ENCODE data around the gene MTHFD2L.

Gene MTHFD2L

DNA sequence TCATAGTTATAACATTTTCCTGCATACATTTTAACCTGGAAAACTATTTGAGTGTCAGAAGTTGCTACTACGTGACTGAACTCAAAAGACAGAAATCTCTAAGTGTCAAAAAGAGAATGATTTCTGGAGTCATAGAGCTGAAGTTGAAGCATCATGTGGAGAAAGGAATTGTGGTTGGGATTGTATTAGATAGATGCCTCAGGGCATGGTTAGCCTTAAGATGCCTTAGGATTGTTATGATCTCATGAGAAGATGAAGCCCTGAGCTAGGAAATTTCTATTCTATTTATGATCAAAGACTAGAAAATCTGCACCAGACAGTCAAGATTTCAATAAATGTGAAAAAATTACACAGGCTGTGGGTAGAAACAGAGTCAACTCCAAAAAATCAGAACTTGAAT, 170.6 kb downstream of the MTHFD2L start:
- no peaks in the 10 kb centered on the region for H3K27me3 ChIP-seq (replicated peaks; ENCODE audit: insufficient read depth, low read length)
- no peak overlapping the region for H3K4me2 ChIP-seq (ENCODE audit: low read depth, low read length)
- no peaks in the 10 kb centered on the region for H3K9me3 ChIP-seq (replicated peaks; ENCODE audit: insufficient read depth, low read length)
- H3K27ac ChIP-seq (ENCODE audit: low read length), result no peak overlapping the region
- H3K9ac ChIP-seq (ENCODE audit: low read length), result no peak overlapping the region
- H3K4me1 ChIP-seq (ENCODE audit: low read length), result peaks cover 14% of the 10 kb centered on the region
- no peak overlapping the region for H3K4me3 ChIP-seq (ENCODE audit: low read length)
- no peaks in the 10 kb centered on the region; the same call in 1 of the 2 replicates for H3F3A ChIP-seq (ENCODE audit: insufficient read depth, low read length)
- H3K36me3 ChIP-seq (replicated peaks; ENCODE audit: insufficient read depth, low read length), result no peaks in the 10 kb centered on the region
- H4K20me1 ChIP-seq (ENCODE audit: insufficient read depth, low read length), result no peaks in the 10 kb centered on the region
- H2AFZ ChIP-seq (ENCODE audit: low read length), result no peak overlapping the region
- no peak for DNase-seq
- TF ChIP-seq CTCF (IDR thresholded peaks at IDR 0.05; ENCODE audit: low read length) (no peak), EZH2phosphoT487 (IDR thresholded peaks at IDR 0.05; ENCODE audit: low read length) (no peak), EZH2 (optimal IDR thresholded peaks at IDR 0.05; ENCODE audit: low read depth, low read length) (no peak)
- H3K79me2 ChIP-seq (ENCODE audit: low read length), result no peaks in the 10 kb centered on the region
- H3K9me2 ChIP-seq (replicated peaks; ENCODE audit: insufficient read depth, low read length), result no peaks in the 10 kb centered on the region

DNA sequence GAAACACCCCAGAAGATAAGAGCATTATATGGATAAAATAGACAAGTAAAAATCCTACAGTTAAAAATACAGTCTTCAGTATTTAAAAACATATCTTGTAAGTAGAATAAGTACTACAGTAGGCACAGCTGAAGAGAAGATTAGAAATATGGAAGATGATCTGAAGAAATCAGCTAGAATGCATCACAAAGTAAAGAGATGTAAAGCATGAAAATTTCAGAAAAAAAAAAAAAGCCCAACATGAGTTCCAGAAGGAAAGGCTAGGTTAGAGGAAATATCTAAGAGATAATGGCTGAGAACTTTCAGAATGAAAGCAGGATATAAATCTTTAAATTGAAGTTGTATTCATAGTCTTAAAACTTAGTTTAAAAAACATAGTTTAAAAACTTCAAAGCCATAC, 171.4 kb downstream of the MTHFD2L start:
- H3K9ac ChIP-seq (ENCODE audit: low read length), result no peak overlapping the region
- no peaks in the 10 kb centered on the region for H3K27me3 ChIP-seq (replicated peaks; ENCODE audit: insufficient read depth, low read length)
- H3K4me3 ChIP-seq (ENCODE audit: low read length), result no peak overlapping the region
- no peaks in the 10 kb centered on the region for H4K20me1 ChIP-seq (ENCODE audit: insufficient read depth, low read length)
- TF ChIP-seq CTCF (IDR thresholded peaks at IDR 0.05; ENCODE audit: low read length) (no peak), EZH2 (optimal IDR thresholded peaks at IDR 0.05; ENCODE audit: low read depth, low read length) (no peak), EZH2phosphoT487 (IDR thresholded peaks at IDR 0.05; ENCODE audit: low read length) (no peak)
- H3K4me2 ChIP-seq (ENCODE audit: low read depth, low read length), result no peak overlapping the region
- H3K27ac ChIP-seq (ENCODE audit: low read length), result no peak overlapping the region
- peaks cover 6% of the 10 kb centered on the region; the same call in 1 of the 2 replicates for H3K4me1 ChIP-seq (ENCODE audit: low read length)
- no peak overlapping the region for H2AFZ ChIP-seq (ENCODE audit: low read length)
- H3K9me2 ChIP-seq (replicated peaks; ENCODE audit: insufficient read depth, low read length), result no peaks in the 10 kb centered on the region
- no peaks in the 10 kb centered on the region; the same call in 1 of the 2 replicates for H3F3A ChIP-seq (ENCODE audit: insufficient read depth, low read length)
- DNase-seq, result no peak
- no peaks in the 10 kb centered on the region for H3K9me3 ChIP-seq (replicated peaks; ENCODE audit: insufficient read depth, low read length)
- no peaks in the 10 kb centered on the region for H3K36me3 ChIP-seq (replicated peaks; ENCODE audit: insufficient read depth, low read length)
- H3K79me2 ChIP-seq (ENCODE audit: low read length), result no peaks in the 10 kb centered on the region

- TF ChIP-seq EZH2phosphoT487 (IDR thresholded peaks at IDR 0.05; ENCODE audit: low read length) (no peak), EZH2 (optimal IDR thresholded peaks at IDR 0.05; ENCODE audit: low read depth, low read length) (no peak), CTCF (IDR thresholded peaks at IDR 0.05; ENCODE audit: low read length) (no peak)
- Histone ChIP-seq H3K27me3 (replicated peaks; ENCODE audit: insufficient read depth, low read length) (no peaks in the 10 kb centered on the region), H4K20me1 (ENCODE audit: insufficient read depth, low read length) (no peaks in the 10 kb centered on the region), H3K36me3 (replicated peaks; ENCODE audit: insufficient read depth, low read length) (no peaks in the 10 kb centered on the region), H3K4me2 (ENCODE audit: low read depth, low read length) (no peak overlapping the region), H3K4me3 (ENCODE audit: low read length) (no peak overlapping the region), H3K9me3 (replicated peaks; ENCODE audit: insufficient read depth, low read length) (no peaks in the 10 kb centered on the region), H3K9ac (ENCODE audit: low read length) (no peak overlapping the region), H3K9me2 (replicated peaks; ENCODE audit: insufficient read depth, low read length) (no peaks in the 10 kb centered on the region), H3K79me2 (ENCODE audit: low read length) (no peaks in the 10 kb centered on the region), H3F3A (ENCODE audit: insufficient read depth, low read length) (no peaks in the 10 kb centered on the region), H2AFZ (ENCODE audit: low read length) (no peak overlapping the region), H3K4me1 (ENCODE audit: low read length) (no peaks in the 10 kb centered on the region), H3K27ac (ENCODE audit: low read length) (no peak overlapping the region)
- DNase-seq, result no peak
Observed at GRCh38 chr4:74330295-74330750, 172.4 kb downstream of the MTHFD2L start.

All from MM.1S (cell line).